ENCODE measurements around the gene ANKDD1B. TPM values are rescaled to one million over a fixed set of nuclear protein-coding genes. Genes with fewer than 3 reads are reported as not detected.

The ANKDD1B gene
- total and polyA plus RNA-seq, 2 of the 13 experiments (the other 11 are each of a cell fraction or from before 2014, with no cell fraction given): 0.12 to 0.27 TPM

- no peak for TF ChIP-seq ZNF407 (CRISPR knock-in tag; IDR thresholded peaks at IDR 0.05; ENCODE audit: not compliant biosample characterization)
- no peak for TF ChIP-seq FOXJ3 (CRISPR knock-in tag; IDR thresholded peaks at IDR 0.05; ENCODE audit: borderline replicate concordance)
- no peak for TF ChIP-seq ZEB1 (IDR thresholded peaks at IDR 0.05; ENCODE audit: insufficient replicate concordance, low read depth)
- TF ChIP-seq PHF20 (CRISPR knock-in tag; IDR thresholded peaks at IDR 0.05): no peak
- no peak for TF ChIP-seq CREB3 (CRISPR knock-in tag; IDR thresholded peaks at IDR 0.05)
- no peak for TF ChIP-seq ZNF678 (CRISPR knock-in tag; IDR thresholded peaks at IDR 0.05)
- TF ChIP-seq ZNF660 (CRISPR knock-in tag; IDR thresholded peaks at IDR 0.05; ENCODE audit: borderline replicate concordance, low read depth): no peak
- no peak for TF ChIP-seq KDM3A (CRISPR knock-in tag; IDR thresholded peaks at IDR 0.05; ENCODE audit: low read depth)
Measured at GRCh38 chr5:75623846-75624245, 12.6 kb downstream of the ANKDD1B start (continued).
